Femur (tissue), 1 donor: ENCODE data around the gene CYP4A11.
"Not testable (repeated sequence)": the region's sequence is repeated elsewhere in the genome, so short reads cannot be mapped to it uniquely, and the experiment has no call there.

Source experiments
- DNase-seq: peaks from one replicate; pipeline ENCODE4 v3.0.0-alpha.2; 2017

The CYP4A11 gene

GRCh38 chr1:46903481-46903880 lies 37.8 kb downstream of the CYP4A11 start:
- DNase-seq, result no peak

- DNase-seq, result no peak
These were observed 40.9 kb downstream of the CYP4A11 start for GRCh38 chr1:46900401-46900800.

GRCh38 chr1:46881656-46882055 lies 59.6 kb downstream of the CYP4A11 start:
- not testable (repeated sequence) for DNase-seq
